CD14-positive monocyte (primary cell): ENCODE measurements around the gene ARHGEF7. TPM values are rescaled to one million over a fixed set of nuclear protein-coding genes. Genes with fewer than 3 reads are reported as not detected.

Experiments
- DNase-seq, 3 donors: peaks; one replicate each; pipeline ENCODE4 v3.0.0-alpha.2; 2011 to 2022
- H2AFZ ChIP-seq: 2 replicates; pipeline ENCODE4 v1.6.0; 2012; ENCODE audit warnings: mild to moderate bottlenecking, low read depth, low read length, inconsistent platforms; ENCODE audit not compliant: insufficient read depth, poor library complexity, severe bottlenecking
- H3K27ac ChIP-seq, 2 donors: 1 replicate in 1 of 2; 2 replicates in 1 of 2; pipeline ENCODE4 v1.5.1; 2012 to 2013; ENCODE audit warnings: low read length in 2 of 2, control low read depth in 1 of 2, inconsistent platforms in 1 of 2, low read depth in 1 of 2, mild to moderate bottlenecking in 1 of 2
- H3K27me3 ChIP-seq, 2 donors: one replicate each; pipeline versions ENCODE4 v1.6.0 to v1.6.1; 2011 to 2013; ENCODE audit warnings: low read length in 2 of 2; ENCODE audit not compliant: control insufficient read depth in 2 of 2, insufficient read depth in 2 of 2
- H3K36me3 ChIP-seq, 2 donors: replicated peaks in 1 of 2; 1 replicate in 1 of 2; 2 replicates in 1 of 2; pipeline versions ENCODE4 v1.5.1 to v1.6.1; 2012 to 2013; ENCODE audit warnings: low read length in 2 of 2, control low read depth in 1 of 2, inconsistent platforms in 1 of 2, mild to moderate bottlenecking in 1 of 2; ENCODE audit not compliant: insufficient read depth in 2 of 2, control insufficient read depth in 1 of 2
- H3K4me1 ChIP-seq, 2 donors: 1 replicate in 1 of 2; 2 replicates in 1 of 2; pipeline versions ENCODE4 v1.5.1 to v1.6.1; 2012 to 2013; ENCODE audit warnings: low read length in 2 of 2, control low read depth in 1 of 2, inconsistent platforms in 1 of 2, mild to moderate bottlenecking in 1 of 2, moderate library complexity in 1 of 2; ENCODE audit not compliant: insufficient read depth in 2 of 2, control insufficient read depth in 1 of 2
- H3K4me2 ChIP-seq: replicated peaks from 2 replicates; pipeline ENCODE3; 2012; ENCODE audit warnings: low read length, moderate library complexity, mild to moderate bottlenecking; ENCODE audit not compliant: poor library complexity, severe bottlenecking; ENCODE audit errors: extremely low read depth
- H3K4me3 ChIP-seq, 3 experiments: fragments of 200-600 bp in 1 of 3; sonication (generic) in 1 of 3; replicated peaks in 1 of 3; 1 replicate in 2 of 3; 2 replicates in 1 of 3; pipeline ENCODE4 v1.5.1; 2011 to 2013; ENCODE audit warnings: low read length in 3 of 3, mild to moderate bottlenecking in 3 of 3, control low read depth in 2 of 3, low read depth in 2 of 3, inconsistent platforms in 1 of 3, moderate library complexity in 1 of 3
- H3K79me2 ChIP-seq: 2 replicates; pipeline ENCODE4 v1.6.0; 2012; ENCODE audit warnings: mild to moderate bottlenecking, control low read depth, inconsistent platforms, low read length, moderate library complexity; ENCODE audit not compliant: insufficient read depth
- H3K9ac ChIP-seq: 2 replicates; pipeline ENCODE4 v1.6.0; 2017; ENCODE audit warnings: low read length, mild to moderate bottlenecking; ENCODE audit not compliant: insufficient read depth, poor library complexity, severe bottlenecking
- H3K9me3 ChIP-seq, 2 donors: replicated peaks in 1 of 2; 1 replicate in 1 of 2; 2 replicates in 1 of 2; pipeline versions ENCODE4 v1.5.1 to v1.6.1; 2012 to 2013; ENCODE audit warnings: low read length in 2 of 2, control low read depth in 1 of 2; ENCODE audit not compliant: control insufficient read depth in 1 of 2, insufficient read depth in 1 of 2
- H4K20me1 ChIP-seq: 2 replicates; pipeline ENCODE4 v1.6.0; 2012; ENCODE audit warnings: mild to moderate bottlenecking, low read length, control low read depth, moderate library complexity; ENCODE audit not compliant: insufficient read depth
- H3K27ac Mint-ChIP-seq, 7 donors: one replicate each; pipeline ENCODE4 v1.8.0; 2020; ENCODE audit warnings: mild to moderate bottlenecking in 7 of 7, mixed read lengths in 7 of 7, moderate library complexity in 6 of 7, inconsistent platforms in 2 of 7
- H3K27me3 Mint-ChIP-seq, 3 donors: one replicate each; pipeline ENCODE4 v1.8.0; 2021 to 2022; ENCODE audit warnings: low read depth in 3 of 3, mild to moderate bottlenecking in 3 of 3, mixed read lengths in 3 of 3, moderate library complexity in 3 of 3, inconsistent platforms in 1 of 3
- H3K36me3 Mint-ChIP-seq, 2 donors: one replicate each; pipeline ENCODE4 v1.8.0; 2020; ENCODE audit warnings: mixed read lengths in 2 of 2, inconsistent platforms in 1 of 2, mild to moderate bottlenecking in 1 of 2
- H3K4me1 Mint-ChIP-seq: one replicate; pipeline ENCODE4 v1.8.0; 2020; ENCODE audit warnings: mild to moderate bottlenecking, mixed read lengths
- H3K4me3 Mint-ChIP-seq, 2 donors: one replicate each; pipeline ENCODE4 v1.8.0; 2020; ENCODE audit warnings: mild to moderate bottlenecking in 2 of 2, mixed read lengths in 2 of 2, moderate library complexity in 1 of 2
- H3K9me3 Mint-ChIP-seq, 7 donors: one replicate each; pipeline ENCODE4 v1.8.0; 2020 to 2022; ENCODE audit warnings: mixed read lengths in 7 of 7, mild to moderate bottlenecking in 6 of 7, moderate library complexity in 6 of 7, inconsistent platforms in 2 of 7
- WGBS: methylation state at CpG from one replicate; pipeline ENCODE4 v1.1.5; 2013; ENCODE audit warnings: missing lambda C conversion rate; ENCODE audit not compliant: insufficient coverage; 5-methylcytosine and 5-hydroxymethylcytosine counted together
- intact Hi-C, 2 donors: fragments of 100-400 bp; cut with micrococcal nuclease; formaldehyde crosslinking; loops; one replicate each; pipeline versions ENCODE4 v1.15.0 to v1.15.1; 2023
- polyA plus RNA-seq, 3 donors: library from polyadenylated mRNA; depleted of rRNA in 1 of 3; unstranded in 2 of 3; stranded (reverse) in 1 of 3; fragments of 300-500 nt in 2 of 3; fragments of >200 nt in 1 of 3; fragmentation: Illumina TruSeq in 2 of 3; gene quantifications; 1 replicate in 2 of 3; 2 replicates in 1 of 3; pipeline ENCODE4 v1.2.3, GENCODE V29; 2012 to 2021
- TF ChIP-seq, protein P1 (sequence below): fragments of 200-600 bp; IDR thresholded peaks from one replicate; pipeline ENCODE4 v1.8.0; 2022; ENCODE audit warnings: antibody characterized with exemption, mild to moderate bottlenecking

ARHGEF7 gene
- polyA plus RNA-seq, 3 donors: 4.6 to 29.0 (median 6.1) TPM

DNA sequence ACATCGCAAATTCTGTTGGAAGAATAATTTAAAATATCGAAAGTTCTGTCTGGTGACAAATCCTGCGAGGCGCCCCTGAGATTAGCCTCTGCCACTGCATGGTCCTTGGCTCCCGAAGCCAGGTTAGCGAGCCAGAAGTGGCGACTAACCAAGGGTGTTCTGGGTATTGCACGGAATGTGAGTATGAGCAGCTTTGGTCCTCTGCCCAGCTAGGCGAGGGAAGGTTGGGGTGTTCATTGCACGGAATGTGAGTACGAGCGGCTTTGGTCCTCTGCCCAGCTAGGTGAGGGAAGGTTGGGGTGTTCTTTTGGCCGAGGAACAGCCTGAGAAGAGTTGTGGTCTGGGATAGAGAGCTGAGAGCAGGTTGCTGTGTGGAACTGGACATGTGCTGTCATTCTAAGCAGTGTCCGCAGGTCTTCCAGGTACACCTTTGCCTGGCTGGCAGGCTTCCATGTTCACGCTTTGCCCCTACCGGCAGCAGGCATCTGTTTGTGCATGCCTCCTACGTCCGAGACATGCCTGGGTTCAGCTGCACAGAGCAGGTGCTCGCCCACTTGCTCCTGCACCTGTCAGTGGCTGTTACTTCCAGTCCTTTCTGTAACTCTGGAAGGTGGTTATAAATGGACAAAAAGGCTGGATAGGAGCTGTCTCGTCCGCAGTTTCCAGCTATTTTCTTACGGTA, 187.1 kb downstream of the ARHGEF7 start:
- Histone ChIP-seq H3K4me1 (no peaks in the 10 kb centered on the region), H3K4me3 (no peak overlapping the region), H3K36me3 (peaks cover 70 to 99% of the 10 kb centered on the region in 2 donors), H3K27ac (no peak overlapping the region), H3K9me3 (peaks cover 5 to 10% of the 10 kb centered on the region in 2 donors), H3K27me3 (no peaks in the 10 kb centered on the region), H3K9ac (no peak overlapping the region), H3K4me2 (no peak overlapping the region), H4K20me1 (no peaks in the 10 kb centered on the region), H2AFZ (no peak overlapping the region), H3K79me2 (no peaks in the 10 kb centered on the region)
- no peaks in the 10 kb centered on the region for H3K4me1 Mint-ChIP-seq
- TF ChIP-seq, protein P1, sequence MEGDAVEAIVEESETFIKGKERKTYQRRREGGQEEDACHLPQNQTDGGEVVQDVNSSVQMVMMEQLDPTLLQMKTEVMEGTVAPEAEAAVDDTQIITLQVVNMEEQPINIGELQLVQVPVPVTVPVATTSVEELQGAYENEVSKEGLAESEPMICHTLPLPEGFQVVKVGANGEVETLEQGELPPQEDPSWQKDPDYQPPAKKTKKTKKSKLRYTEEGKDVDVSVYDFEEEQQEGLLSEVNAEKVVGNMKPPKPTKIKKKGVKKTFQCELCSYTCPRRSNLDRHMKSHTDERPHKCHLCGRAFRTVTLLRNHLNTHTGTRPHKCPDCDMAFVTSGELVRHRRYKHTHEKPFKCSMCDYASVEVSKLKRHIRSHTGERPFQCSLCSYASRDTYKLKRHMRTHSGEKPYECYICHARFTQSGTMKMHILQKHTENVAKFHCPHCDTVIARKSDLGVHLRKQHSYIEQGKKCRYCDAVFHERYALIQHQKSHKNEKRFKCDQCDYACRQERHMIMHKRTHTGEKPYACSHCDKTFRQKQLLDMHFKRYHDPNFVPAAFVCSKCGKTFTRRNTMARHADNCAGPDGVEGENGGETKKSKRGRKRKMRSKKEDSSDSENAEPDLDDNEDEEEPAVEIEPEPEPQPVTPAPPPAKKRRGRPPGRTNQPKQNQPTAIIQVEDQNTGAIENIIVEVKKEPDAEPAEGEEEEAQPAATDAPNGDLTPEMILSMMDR: no peak
- WGBS: over 99% methylated on average over 19 of the region's 22 CpGs
- peaks cover 86 to 95% of the 10 kb centered on the region in 2 donors for H3K36me3 Mint-ChIP-seq
- DNase-seq: no peak
- intact Hi-C loops: no loop called here
- H3K4me3 Mint-ChIP-seq: no peak overlapping the region
- H3K27me3 Mint-ChIP-seq: peaks cover 0 to 1% (median 0%) of the 10 kb centered on the region in 3 donors
- no peak overlapping the region for H3K27ac Mint-ChIP-seq
- peaks cover 3 to 17% (median 12%) of the 10 kb centered on the region in 7 donors for H3K9me3 Mint-ChIP-seq

DNA sequence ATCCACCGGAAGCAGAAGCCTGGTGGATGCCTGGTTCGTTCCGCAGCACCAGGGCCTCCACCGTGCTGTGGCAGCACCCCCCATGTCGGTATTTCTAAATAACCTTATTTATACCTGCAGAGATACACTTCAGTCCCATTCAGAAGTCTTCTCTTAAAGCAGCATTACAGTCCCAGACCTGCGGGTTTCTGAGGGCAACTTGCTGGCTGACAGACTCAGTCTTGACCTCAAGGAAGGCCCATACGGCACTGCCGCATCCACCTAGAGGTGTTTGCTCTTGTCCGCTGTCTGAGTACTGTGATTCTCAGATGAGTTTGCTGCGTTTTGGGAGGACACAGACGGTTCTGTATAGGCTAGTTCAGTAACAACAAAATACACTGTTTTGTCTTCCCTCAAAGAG, 188.4 kb downstream of the ARHGEF7 start:
- H3K27ac Mint-ChIP-seq: peak overlapping the region in 1 of 7 donors; percentile 53
- H3K4me2 ChIP-seq: no peak overlapping the region
- H3K27me3 Mint-ChIP-seq: peaks cover 0 to 1% (median 0%) of the 10 kb centered on the region in 3 donors
- TF ChIP-seq, protein P1: no peak
- H2AFZ ChIP-seq: no peak overlapping the region
- peaks cover 75 to 83% of the 10 kb centered on the region in 2 donors for H3K36me3 Mint-ChIP-seq
- H3K4me1 ChIP-seq: no peaks in the 10 kb centered on the region
- H3K79me2 ChIP-seq: no peaks in the 10 kb centered on the region
- no peaks in the 10 kb centered on the region for H3K27me3 ChIP-seq
- H3K4me3 Mint-ChIP-seq: no peak overlapping the region
- no peak for DNase-seq
- no peaks in the 10 kb centered on the region for H3K4me1 Mint-ChIP-seq
- no peak overlapping the region for H3K4me3 ChIP-seq
- peaks cover 12 to 17% of the 10 kb centered on the region in 2 donors for H3K9me3 ChIP-seq
- H4K20me1 ChIP-seq: no peaks in the 10 kb centered on the region
- H3K27ac ChIP-seq: no peak overlapping the region
- WGBS: 94% methylated on average over 8 of the region's 11 CpGs
- peaks cover 67 to 92% of the 10 kb centered on the region in 2 donors for H3K36me3 ChIP-seq
- H3K9me3 Mint-ChIP-seq: peaks cover 8 to 25% (median 13%) of the 10 kb centered on the region in 7 donors
- intact Hi-C loops: no loop called here
- H3K9ac ChIP-seq: no peak overlapping the region
